HCT116 (cell line): ENCODE measurements around the gene CRELD2.

ENCODE experiments used
- CEBPB ChIP-seq: IDR thresholded peaks from 2 replicates; pipeline ENCODE4 v1.6.1; 2012; ENCODE audit warnings: low read depth
- JUND ChIP-seq: IDR thresholded peaks from 2 replicates; pipeline ENCODE4 v1.6.1; 2012
- ZNF274 ChIP-seq: fragments of 200-500 bp; sonication (Bioruptor generic); IDR thresholded peaks from 2 replicates; pipeline ENCODE4 v1.6.1; 2014; ENCODE audit warnings: mild to moderate bottlenecking, low read depth, low read length, inconsistent platforms
- TF ChIP-seq, protein P1 (sequence below): IDR thresholded peaks from 2 replicates; pipeline ENCODE4 v1.6.1; 2012

DNA sequence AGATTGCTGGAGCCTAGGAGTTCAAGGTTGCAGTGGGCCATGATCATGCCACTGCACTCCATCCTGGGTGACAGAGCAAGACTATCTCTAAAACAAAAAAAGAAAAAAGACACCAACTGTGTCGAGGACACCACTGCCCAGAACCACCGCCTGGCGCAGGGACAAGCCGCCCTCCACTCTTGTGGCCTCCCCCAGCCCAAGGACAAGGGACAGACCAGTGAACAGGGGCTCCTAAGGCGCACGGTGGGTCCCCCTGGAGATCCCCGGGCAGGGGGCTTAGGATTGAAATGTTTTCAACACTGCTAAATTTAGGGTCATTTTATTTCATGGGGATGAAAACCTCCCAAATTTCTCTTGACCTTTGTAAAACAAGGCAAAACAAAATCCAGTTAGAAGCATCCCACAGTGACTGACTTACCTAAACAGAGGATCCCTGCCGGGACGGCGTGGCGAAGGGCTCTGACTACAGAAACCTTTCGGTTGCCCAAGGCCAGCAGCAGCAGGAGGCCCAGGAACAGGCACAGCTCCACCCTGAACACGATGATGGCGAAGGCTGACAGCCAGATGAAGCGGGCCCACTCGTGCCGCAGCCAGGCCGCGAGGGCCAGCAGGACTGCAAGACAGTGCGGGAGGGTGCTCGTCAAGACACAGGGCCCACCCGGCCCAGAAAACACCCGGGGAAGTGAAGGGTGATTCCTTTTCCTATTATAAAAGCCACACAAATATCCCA, 8.8 kb upstream of the CRELD2 start:
- TF ChIP-seq ZNF274: no peak
- TF ChIP-seq, protein P1, sequence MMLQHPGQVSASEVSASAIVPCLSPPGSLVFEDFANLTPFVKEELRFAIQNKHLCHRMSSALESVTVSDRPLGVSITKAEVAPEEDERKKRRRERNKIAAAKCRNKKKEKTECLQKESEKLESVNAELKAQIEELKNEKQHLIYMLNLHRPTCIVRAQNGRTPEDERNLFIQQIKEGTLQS: no peak
- no peak for TF ChIP-seq CEBPB
- TF ChIP-seq JUND: no peak
